HepG2 (cell line): ENCODE results near the gene CAT. TPM values are rescaled to one million over a fixed set of nuclear protein-coding genes. Genes with fewer than 3 reads are reported as not detected.

ENCODE experiments used
- ATAC-seq: fragments of 200-7000 bp; cut with Tn5 transposase; 3 replicates; pipeline ENCODE4 v1.9.1; 2020; ENCODE audit warnings: mild to moderate bottlenecking, moderate library complexity
- BruUV-seq: library from RNA; stranded (reverse); fragments of 400-500 nt; replicated peaks from 2 replicates; lab custom pipeline; 2021; lab: Mats Ljungman, UMichigan
- CTCF ChIA-PET: fragments of 300-600 bp; formaldehyde crosslinking; extraction: SDS; loops from one replicate; lab custom pipeline; 2021; ENCODE audit warnings: low total read pairs, inconsistent platforms, low intra/inter-chr PET ratio; lab: Yijun Ruan, JAX
- POLR2A ChIA-PET: fragments of 350-600 bp; sonication (Branson Sonifier 250); formaldehyde crosslinking; loops from one replicate; lab custom pipeline; 2020; ENCODE audit warnings: antibody characterized with exemption, inconsistent platforms; lab: Yijun Ruan, JAX
- DNase-seq: peaks from one replicate; pipeline ENCODE4 v3.0.0-alpha.2; 2015; ENCODE audit warnings: low spot score
- FAIRE-seq: peaks from 3 replicates; lab custom pipeline; 2011; peaks lifted over from hg19 to GRCh38; lab: Jason Lieb, UNC
- H2AFZ ChIP-seq: one replicate; pipeline ENCODE4 v1.6.1; 2011; ENCODE audit warnings: low read length, inconsistent platforms
- H3K27ac ChIP-seq: fragments of 300-600 bp; 3 replicates; pipeline ENCODE4 v1.8.0; 2011; ENCODE audit warnings: mixed run types, mild to moderate bottlenecking, mixed read lengths, low read length, inconsistent platforms; ENCODE audit not compliant: insufficient read depth; ENCODE audit errors: extremely low read length
- H3K27me3 ChIP-seq, 2 experiments: fragments of 200-600 bp in 1 of 2; 2 replicates in 1 of 2; 3 replicates in 1 of 2; pipeline versions ENCODE4 v1.6.0 to v1.8.0; 2011; ENCODE audit warnings: low read length in 2 of 2, mild to moderate bottlenecking in 2 of 2, moderate library complexity in 2 of 2, inconsistent platforms in 1 of 2; ENCODE audit not compliant: insufficient read depth in 2 of 2, control insufficient read depth in 1 of 2
- H3K36me3 ChIP-seq, 2 experiments: fragments of 200-600 bp in 1 of 2; replicated peaks in 1 of 2; 2 replicates in 1 of 2; 3 replicates in 1 of 2; pipeline versions ENCODE4 v1.5.1 to v1.8.0; 2011; ENCODE audit warnings: low read length in 2 of 2, inconsistent platforms in 1 of 2; ENCODE audit not compliant: insufficient read depth in 2 of 2, control insufficient read depth in 1 of 2
- H3K4me1 ChIP-seq: 2 replicates; pipeline ENCODE4 v1.5.1; 2012; ENCODE audit warnings: low read length, inconsistent platforms; ENCODE audit not compliant: insufficient read depth
- H3K4me2 ChIP-seq: 2 replicates; pipeline ENCODE4 v1.6.0; 2011; ENCODE audit warnings: low read depth, low read length, inconsistent platforms
- H3K4me3 ChIP-seq, 3 experiments: fragments of 200-600 bp in 1 of 3; sonication (generic), shearing (Covaris generic) in 1 of 3; replicated peaks in 1 of 3; 2 replicates each; pipeline ENCODE4 v1.5.1; 2011 to 2016; ENCODE audit warnings: low read length in 3 of 3, inconsistent platforms in 2 of 3, low read depth in 2 of 3, mild to moderate bottlenecking in 2 of 3, control low read depth in 1 of 3, mixed read lengths in 1 of 3; ENCODE audit not compliant: insufficient read depth in 1 of 3
- H3K79me2 ChIP-seq: one replicate; pipeline ENCODE4 v1.6.1; 2011; ENCODE audit warnings: low read length, inconsistent platforms; ENCODE audit not compliant: insufficient read depth
- H3K9ac ChIP-seq: 2 replicates; pipeline ENCODE4 v1.6.0; 2011; ENCODE audit warnings: mild to moderate bottlenecking, low read depth, low read length, inconsistent platforms; ENCODE audit not compliant: insufficient read depth
- H3K9me3 ChIP-seq: 2 replicates; pipeline ENCODE4 v1.5.1; 2012; ENCODE audit warnings: mild to moderate bottlenecking, low read length
- H4K20me1 ChIP-seq: 2 replicates; pipeline ENCODE4 v1.6.0; 2011; ENCODE audit warnings: inconsistent platforms, mild to moderate bottlenecking, low read length, moderate library complexity; ENCODE audit not compliant: insufficient read depth
- AKNA ChIP-seq: sonication (generic); formaldehyde crosslinking; IDR thresholded peaks from 2 replicates; pipeline ENCODE4 v1.4.0; 2020; ENCODE audit warnings: missing genetic modification reagents, borderline replicate concordance
- MAFG ChIP-seq: sonication (generic); formaldehyde crosslinking; IDR thresholded peaks from 2 replicates; pipeline ENCODE4 v1.5.1; 2020; ENCODE audit warnings: mild to moderate bottlenecking, missing genetic modification reagents
- REPIN1 ChIP-seq: sonication (generic); formaldehyde crosslinking; IDR thresholded peaks from 2 replicates; pipeline ENCODE4 v1.8.0; 2022; ENCODE audit warnings: missing genetic modification reagents, low read depth, mild to moderate bottlenecking, borderline replicate concordance
- RFXANK ChIP-seq: IDR thresholded peaks from 2 replicates; pipeline ENCODE4 v1.6.1; 2016
- SUZ12 ChIP-seq: fragments of 150-350 bp; IDR thresholded peaks from 2 replicates; pipeline ENCODE4 v1.6.1; 2014; ENCODE audit warnings: low read depth, low read length
- TOE1 ChIP-seq: sonication (generic); formaldehyde crosslinking; IDR thresholded peaks from 2 replicates; pipeline ENCODE4 v1.4.0; 2020; ENCODE audit warnings: mild to moderate bottlenecking, missing genetic modification reagents
- WGBS: methylation state at CpG from one replicate; pipeline ENCODE4 v1.1.6; 2017; ENCODE audit warnings: low lambda C conversion rate; 5-methylcytosine and 5-hydroxymethylcytosine counted together
- in situ Hi-C: cut with HindIII; loops from 2 replicates; pipeline ENCODE4 v1.10.0; 2017; ENCODE audit warnings: low pct_unique_long_range_greater_than_20kb; ENCODE audit not compliant: extremely low pct_ligation_motif_present
- intact Hi-C: fragments of 100-400 bp; cut with micrococcal nuclease; formaldehyde crosslinking; loops from one replicate; pipeline ENCODE4 v1.10.0; 2022; ENCODE audit not compliant: unreplicated experiment
- polyA plus RNA-seq, 8 experiments: library from polyadenylated mRNA; depleted of rRNA in 3 of 8; stranded (reverse) in 7 of 8; unstranded in 1 of 8; fragments of >200 nt; fragmentation: Illumina TruSeq in 4 of 8; extraction: Trizol in 4 of 8; gene quantifications; 2 replicates each; pipeline versions ENCODE4 v1.2.1 to v1.2.3, GENCODE V29; 2011 to 2016; ENCODE audit warnings: low read depth in 4 of 8, missing spikeins in 1 of 8, mixed read lengths in 1 of 8; ENCODE audit not compliant: insufficient read depth in 1 of 8
- total RNA-seq, 5 experiments: library from RNA; depleted of rRNA; stranded (reverse); fragments of >200 nt; fragmentation: Illumina TruSeq; extraction: Trizol; gene quantifications; 2 replicates each; pipeline ENCODE4 v1.2.3, GENCODE V29; 2016; ENCODE audit warnings: low read depth in 1 of 5
- TF ChIP-seq, protein P1 (sequence below): sonication (generic); formaldehyde crosslinking; IDR thresholded peaks from 2 replicates; pipeline ENCODE4 v1.5.1; 2020; ENCODE audit warnings: missing genetic modification reagents, mild to moderate bottlenecking, borderline replicate concordance

CAT gene
- total and polyA plus RNA-seq, 2 of the 13 experiments (the other 11 are each of a cell fraction or from before 2014, with no cell fraction given), result 107 to 136 TPM

GRCh38 chr11:34488855-34489557 lies 50.3 kb downstream of the CAT start:
- H3K27ac ChIP-seq, result no peak overlapping the region
- H2AFZ ChIP-seq, result no peak overlapping the region
- FAIRE-seq (no peak), ATAC-seq (no peak), DNase-seq (no peak)
- ChIA-PET POLR2A (interaction anchor here (0.6 kb wide), 1 partner anchor 124 kb away, joined by 3 read pairs; no protein-coding TSS in a partner anchor), CTCF (no interaction called here)
- H3K36me3 ChIP-seq, result no peaks in the 10 kb centered on the region
- H3K79me2 ChIP-seq, result no peaks in the 10 kb centered on the region
- no peak overlapping the region for H3K9ac ChIP-seq
- H3K4me2 ChIP-seq, result no peak overlapping the region
- in situ Hi-C loops, result loop anchor here (25.0 kb wide), 1 partner anchor 502 kb away; no protein-coding TSS in a partner anchor
- H3K9me3 ChIP-seq, result no peaks in the 10 kb centered on the region
- peaks cover 15% of the 10 kb centered on the region for H3K4me1 ChIP-seq
- H4K20me1 ChIP-seq, result no peaks in the 10 kb centered on the region
- no peak for TF ChIP-seq REPIN1
- no peak for TF ChIP-seq RFXANK (CRISPR knock-in tag)
- no peak for TF ChIP-seq MAFG (CRISPR knock-in tag)
- TF ChIP-seq SUZ12, result no peak
- no peak for TF ChIP-seq AKNA (CRISPR knock-in tag)
- no peak for TF ChIP-seq TOE1 (CRISPR knock-in tag)
- TF ChIP-seq, protein P1, sequence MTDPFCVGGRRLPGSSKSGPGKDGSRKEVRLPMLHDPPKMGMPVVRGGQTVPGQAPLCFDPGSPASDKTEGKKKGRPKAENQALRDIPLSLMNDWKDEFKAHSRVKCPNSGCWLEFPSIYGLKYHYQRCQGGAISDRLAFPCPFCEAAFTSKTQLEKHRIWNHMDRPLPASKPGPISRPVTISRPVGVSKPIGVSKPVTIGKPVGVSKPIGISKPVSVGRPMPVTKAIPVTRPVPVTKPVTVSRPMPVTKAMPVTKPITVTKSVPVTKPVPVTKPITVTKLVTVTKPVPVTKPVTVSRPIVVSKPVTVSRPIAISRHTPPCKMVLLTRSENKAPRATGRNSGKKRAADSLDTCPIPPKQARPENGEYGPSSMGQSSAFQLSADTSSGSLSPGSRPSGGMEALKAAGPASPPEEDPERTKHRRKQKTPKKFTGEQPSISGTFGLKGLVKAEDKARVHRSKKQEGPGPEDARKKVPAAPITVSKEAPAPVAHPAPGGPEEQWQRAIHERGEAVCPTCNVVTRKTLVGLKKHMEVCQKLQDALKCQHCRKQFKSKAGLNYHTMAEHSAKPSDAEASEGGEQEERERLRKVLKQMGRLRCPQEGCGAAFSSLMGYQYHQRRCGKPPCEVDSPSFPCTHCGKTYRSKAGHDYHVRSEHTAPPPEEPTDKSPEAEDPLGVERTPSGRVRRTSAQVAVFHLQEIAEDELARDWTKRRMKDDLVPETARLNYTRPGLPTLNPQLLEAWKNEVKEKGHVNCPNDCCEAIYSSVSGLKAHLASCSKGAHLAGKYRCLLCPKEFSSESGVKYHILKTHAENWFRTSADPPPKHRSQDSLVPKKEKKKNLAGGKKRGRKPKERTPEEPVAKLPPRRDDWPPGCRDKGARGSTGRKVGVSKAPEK (CRISPR knock-in tag), result no peak
- 43% methylated on average over 12 of the region's 12 CpGs for WGBS
- H3K4me3 ChIP-seq, result no peak overlapping the region
- BruUV-seq, result no TSS peak
- H3K27me3 ChIP-seq, result no peaks in the 10 kb centered on the region; a peak in 1 of 5 replicates
- intact Hi-C loops, result no loop called here
